IMR-90 (cell line): ENCODE data around the gene CLPTM1. TPM values are rescaled to one million over a fixed set of nuclear protein-coding genes. Genes with fewer than 3 reads are reported as not detected.

ENCODE experiments used
- ATAC-seq: fragments of 200-7000 bp; cut with Tn5 transposase; 2 replicates; pipeline ENCODE4 v1.9.1; 2020; ENCODE audit warnings: low read depth, mild to moderate bottlenecking, moderate library complexity
- BruUV-seq: library from RNA; stranded (reverse); fragments of 400-500 nt; replicated peaks from 2 replicates; lab custom pipeline; 2021; lab: Mats Ljungman, UMichigan
- CTCF ChIA-PET: fragments of 300-600 bp; formaldehyde crosslinking; extraction: SDS; loops from one replicate; lab custom pipeline; 2021; ENCODE audit warnings: antibody characterized with exemption; lab: Yijun Ruan, JAX
- POLR2A ChIA-PET: fragments of 300-600 bp; sonication (Branson Sonifier 250); formaldehyde crosslinking; loops from one replicate; lab custom pipeline; 2022; ENCODE audit warnings: antibody characterized with exemption; ENCODE audit not compliant: unreplicated experiment; lab: Charles Lee
- DNase-seq: peaks from one replicate; pipeline ENCODE4 v3.0.0; 2013
- H2AFZ ChIP-seq: replicated peaks from 2 replicates; pipeline ENCODE3; 2013; ENCODE audit warnings: low read length, mild to moderate bottlenecking; ENCODE audit not compliant: poor library complexity
- H2AK5ac ChIP-seq: 2 replicates; pipeline ENCODE4 v1.6.1; 2013; ENCODE audit warnings: low read depth, low read length, inconsistent platforms
- H2AK9ac ChIP-seq: replicated peaks from 2 replicates; pipeline ENCODE3; 2013; ENCODE audit warnings: mild to moderate bottlenecking, low read depth, low read length, moderate library complexity; ENCODE audit not compliant: poor library complexity
- H2BK120ac ChIP-seq: 2 replicates; pipeline ENCODE4 v1.6.1; 2013; ENCODE audit warnings: low read depth, low read length, inconsistent platforms
- H2BK15ac ChIP-seq: 3 replicates; pipeline ENCODE4 v1.6.1; 2013; ENCODE audit warnings: low read depth, low read length, inconsistent platforms
- H2BK20ac ChIP-seq: 2 replicates; pipeline ENCODE4 v1.6.1; 2013; ENCODE audit warnings: low read depth, mild to moderate bottlenecking, inconsistent platforms, low read length, moderate library complexity
- H2BK5ac ChIP-seq: 2 replicates; pipeline ENCODE4 v1.6.1; 2013; ENCODE audit warnings: mild to moderate bottlenecking, low read depth, low read length, inconsistent platforms; ENCODE audit not compliant: poor library complexity, severe bottlenecking
- H3K14ac ChIP-seq: replicated peaks from 2 replicates; pipeline ENCODE4 v1.6.1; 2013; ENCODE audit warnings: low read depth, low read length, inconsistent platforms
- H3K18ac ChIP-seq: 2 replicates; pipeline ENCODE4 v1.6.1; 2013; ENCODE audit warnings: low read depth, low read length, control low read depth
- H3K23ac ChIP-seq: 2 replicates; pipeline ENCODE4 v1.6.1; 2013; ENCODE audit warnings: low read depth, low read length, inconsistent platforms
- H3K27ac ChIP-seq: 2 replicates; pipeline ENCODE4 v1.5.1; 2013; ENCODE audit warnings: mild to moderate bottlenecking, control low read depth, low read length; ENCODE audit not compliant: insufficient read depth
- H3K27me3 ChIP-seq: 2 replicates; pipeline ENCODE4 v1.6.1; 2013; ENCODE audit warnings: low read length; ENCODE audit not compliant: control insufficient read depth, insufficient read depth
- H3K36me3 ChIP-seq: 2 replicates; pipeline ENCODE4 v1.6.1; 2013; ENCODE audit warnings: low read length, mixed read lengths; ENCODE audit not compliant: control insufficient read depth, insufficient read depth
- H3K4ac ChIP-seq: 2 replicates; pipeline ENCODE4 v1.6.1; 2013; ENCODE audit warnings: low read depth, low read length, inconsistent platforms
- H3K4me1 ChIP-seq: 2 replicates; pipeline ENCODE4 v1.6.1; 2013; ENCODE audit warnings: low read length, mixed read lengths; ENCODE audit not compliant: control insufficient read depth, insufficient read depth
- H3K4me2 ChIP-seq: 2 replicates; pipeline ENCODE4 v1.6.1; 2013; ENCODE audit warnings: low read depth, mild to moderate bottlenecking, control low read depth, low read length, moderate library complexity
- H3K4me3 ChIP-seq: 2 replicates; pipeline ENCODE4 v1.5.1; 2013; ENCODE audit warnings: low read depth, mild to moderate bottlenecking, control low read depth, low read length, moderate library complexity; ENCODE audit not compliant: insufficient read depth
- H3K56ac ChIP-seq: 2 replicates; pipeline ENCODE4 v1.6.1; 2013; ENCODE audit warnings: low read length, inconsistent platforms; ENCODE audit not compliant: insufficient read depth; ENCODE audit errors: extremely low read depth
- H3K79me1 ChIP-seq, 2 experiments: 2 replicates each; pipeline ENCODE4 v1.6.1; 2013; ENCODE audit warnings: low read length in 2 of 2, inconsistent platforms in 1 of 2, low read depth in 1 of 2
- H3K9ac ChIP-seq: 2 replicates; pipeline ENCODE4 v1.6.1; 2013; ENCODE audit warnings: low read depth, low read length, control low read depth
- H3K9me1 ChIP-seq: 2 replicates; pipeline ENCODE4 v1.6.1; 2013; ENCODE audit warnings: low read length, inconsistent platforms; ENCODE audit not compliant: insufficient read depth
- H3K9me3 ChIP-seq: 2 replicates; pipeline ENCODE4 v1.6.1; 2013; ENCODE audit warnings: low read length; ENCODE audit not compliant: control insufficient read depth, insufficient read depth
- H4K20me1 ChIP-seq: 2 replicates; pipeline ENCODE4 v1.6.1; 2013; ENCODE audit warnings: low read length, inconsistent platforms; ENCODE audit not compliant: insufficient read depth
- H4K5ac ChIP-seq: 2 replicates; pipeline ENCODE4 v1.6.1; 2013; ENCODE audit warnings: mild to moderate bottlenecking, low read depth, low read length, control low read depth
- H4K8ac ChIP-seq, 2 experiments: 2 replicates each; pipeline ENCODE4 v1.6.1; 2013; ENCODE audit warnings: low read depth in 2 of 2, low read length in 2 of 2, control low read depth in 1 of 2, inconsistent platforms in 1 of 2
- H4K91ac ChIP-seq: 2 replicates; pipeline ENCODE4 v1.6.1; 2013; ENCODE audit warnings: low read depth, low read length, inconsistent platforms; ENCODE audit not compliant: insufficient read depth
- BHLHE40 ChIP-seq: fragments of 150-350 bp; IDR thresholded peaks from 2 replicates; pipeline ENCODE4 v1.6.1; 2016; ENCODE audit warnings: mild to moderate bottlenecking, low read depth, low read length
- CEBPB ChIP-seq: IDR thresholded peaks from 2 replicates; pipeline ENCODE4 v1.6.1; 2012; ENCODE audit warnings: low read depth, low read length, improper control_type of control experiment
- CHD1 ChIP-seq: IDR thresholded peaks from 2 replicates; pipeline ENCODE4 v1.6.1; 2012; ENCODE audit warnings: low read depth, low read length, improper control_type of control experiment
- MAFK ChIP-seq: IDR thresholded peaks from 2 replicates; pipeline ENCODE4 v1.6.1; 2012; ENCODE audit warnings: low read depth, low read length, improper control_type of control experiment
- MAZ ChIP-seq: IDR thresholded peaks from 2 replicates; pipeline ENCODE4 v1.6.1; 2012; ENCODE audit warnings: low read depth, mild to moderate bottlenecking, low read length, improper control_type of control experiment, moderate library complexity, borderline replicate concordance
- NFE2L2 ChIP-seq: fragments of 150-350 bp; IDR thresholded peaks from 2 replicates; pipeline ENCODE4 v1.6.1; 2016; ENCODE audit warnings: low read depth, mild to moderate bottlenecking, low read length
- POLR2A ChIP-seq: IDR thresholded peaks from 2 replicates; pipeline ENCODE4 v1.6.1; 2012; ENCODE audit warnings: mild to moderate bottlenecking, low read depth, low read length
- RAD21 ChIP-seq: IDR thresholded peaks from 2 replicates; pipeline ENCODE4 v1.6.1; 2012; ENCODE audit warnings: low read length, improper control_type of control experiment
- RCOR1 ChIP-seq: IDR thresholded peaks from 2 replicates; pipeline ENCODE4 v1.6.1; 2012; ENCODE audit warnings: mild to moderate bottlenecking, low read length, improper control_type of control experiment; ENCODE audit not compliant: insufficient replicate concordance
- RFX5 ChIP-seq: IDR thresholded peaks from 2 replicates; pipeline ENCODE4 v1.8.0; 2012; ENCODE audit warnings: low read depth, mild to moderate bottlenecking, low read length, moderate library complexity
- SMC3 ChIP-seq: fragments of 150-350 bp; IDR thresholded peaks from 2 replicates; pipeline ENCODE4 v1.6.1; 2016; ENCODE audit warnings: low read depth, mild to moderate bottlenecking, antibody characterized with exemption, low read length, moderate library complexity
- WGBS, 2 experiments: methylation state at CpG; one replicate each; pipeline versions ENCODE4 v1.1.5 to v1.1.7; 2013; ENCODE audit warnings: missing lambda C conversion rate in 2 of 2; ENCODE audit not compliant: insufficient read length in 1 of 2; ENCODE audit errors: extremely low coverage in 2 of 2; 5-methylcytosine and 5-hydroxymethylcytosine counted together
- dilution Hi-C: fragments of 300-500 bp; cut with HindIII; formaldehyde crosslinking; loops from one replicate; pipeline ENCODE4 v1.14.3; 2018; ENCODE audit warnings: low sequenced_read_pairs; ENCODE audit not compliant: unreplicated experiment
- in situ Hi-C: fragments of 300-500 bp; cut with MboI; formaldehyde crosslinking; loops from 3 replicates; pipeline ENCODE4 v1.14.3; 2019; ENCODE audit warnings: low sequenced_read_pairs, inconsistent platforms, mixed read lengths
- intact Hi-C: fragments of 100-400 bp; cut with micrococcal nuclease; formaldehyde crosslinking; loops from 2 replicates; pipeline ENCODE4 v1.10.0; 2022
- polyA plus RNA-seq, 3 experiments: library from polyadenylated mRNA; depleted of rRNA; stranded (reverse); fragments of >200 nt; gene quantifications; 2 replicates each; pipeline ENCODE4 v1.2.3, GENCODE V29; 2012; ENCODE audit warnings: low replicate concordance in 1 of 3
- total RNA-seq: library from RNA; depleted of rRNA; stranded (reverse); fragments of >200 nt; gene quantifications from 2 replicates; pipeline ENCODE4 v1.2.3, GENCODE V29; 2012
- TF ChIP-seq, protein P1 (sequence below): fragments of 150-350 bp; IDR thresholded peaks from 2 replicates; pipeline ENCODE4 v1.6.1; 2017; ENCODE audit warnings: mild to moderate bottlenecking, antibody characterized with exemption, low read length, low read depth
- TF ChIP-seq, protein P2 (sequence below): conservative IDR thresholded peaks from 2 replicates; pipeline ENCODE4 v1.5.1; 2012; ENCODE audit warnings: mild to moderate bottlenecking, low read depth, low read length, improper control_type of control experiment
- TF ChIP-seq, protein P3 (sequence below): fragments of 150-350 bp; IDR thresholded peaks from 2 replicates; pipeline ENCODE4 v1.6.1; 2016; ENCODE audit warnings: low read depth, mild to moderate bottlenecking, low read length, moderate library complexity, borderline replicate concordance

Gene CLPTM1
- total and polyA plus RNA-seq, 2 of the 4 experiments (the other 2 are of a cell fraction): 23.8 to 88.8 TPM

DNA sequence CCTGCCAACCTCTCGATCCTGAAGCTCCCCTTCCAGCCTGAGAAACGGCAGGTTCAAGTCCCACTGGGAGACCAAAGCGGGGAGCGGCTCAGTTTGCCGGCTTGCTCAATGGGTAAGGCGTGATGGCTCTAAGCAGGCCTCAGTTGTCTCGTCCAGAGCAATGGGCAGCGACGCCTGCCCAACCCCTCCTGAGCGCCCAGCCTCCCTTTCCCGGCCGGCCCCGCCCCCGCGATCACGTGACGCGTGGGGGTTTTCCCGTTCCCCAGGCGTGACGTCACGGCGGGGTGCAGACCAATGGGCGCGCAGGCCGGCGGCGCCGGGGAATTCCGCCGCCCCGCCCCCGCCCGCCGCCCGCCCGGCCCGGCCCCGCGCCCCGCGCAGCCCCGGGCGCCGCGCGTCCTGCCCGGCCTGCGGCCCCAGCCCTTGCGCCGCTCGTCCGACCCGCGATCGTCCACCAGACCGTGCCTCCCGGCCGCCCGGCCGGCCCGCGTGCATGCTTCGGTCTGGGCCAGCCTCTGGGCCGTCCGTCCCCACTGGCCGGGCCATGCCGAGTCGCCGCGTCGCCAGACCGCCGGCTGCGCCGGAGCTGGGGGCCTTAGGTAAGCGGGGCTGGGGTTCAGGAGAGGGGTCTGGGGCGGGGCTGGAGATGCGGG is 46.0 kb downstream of the CLPTM1 start, which contains the start of gene RELB:
TSS of gene RELB (plus strand) at position 378 of the 653 bp plus-strand sequence. CDS start at position 494, 116 bp downstream.
- ChIA-PET POLR2A (no interaction called here), CTCF (interaction anchor here (2.5 kb wide), 1 partner anchor 16 kb away, joined by 8 read pairs; no protein-coding TSS in a partner anchor)
- H3K9me1 ChIP-seq: peaks cover 8% of the 10 kb centered on the region; the same call in 1 of the 2 replicates
- H3K14ac ChIP-seq: peak within 1 kb of the TSS; percentile 88
- dilution Hi-C loops: no loop called here
- H3K23ac ChIP-seq: peak within 1 kb of the TSS; percentile 66; the same call in 1 of the 2 replicates
- H2AFZ ChIP-seq: peak within 1 kb of the TSS; percentile 96
- H2BK20ac ChIP-seq: no peak within 1 kb of the TSS
- in situ Hi-C loops: no loop called here
- no TSS peak for BruUV-seq
- peaks cover 3% of the 10 kb centered on the region; the same call in 1 of the 2 replicates for H4K20me1 ChIP-seq
- H4K5ac ChIP-seq: peak within 1 kb of the TSS; percentile 91
- H3K27me3 ChIP-seq: no peaks in the 10 kb centered on the region
- H2BK15ac ChIP-seq: no peak within 1 kb of the TSS
- H2AK9ac ChIP-seq: peak within 1 kb of the TSS; percentile 90
- H3K4me1 ChIP-seq: peaks cover 6% of the 10 kb centered on the region
- H3K9me3 ChIP-seq: no peaks in the 10 kb centered on the region
- DNase-seq: peak; percentile 84
- no peak within 1 kb of the TSS for H3K56ac ChIP-seq
- H4K8ac ChIP-seq: peak within 1 kb of the TSS; percentile 44 to 92; a peak in 3 of 4 replicates
- peak; percentile 80 for ATAC-seq
- peak within 1 kb of the TSS; percentile 90 for H2BK5ac ChIP-seq
- H3K4me3 ChIP-seq: peak within 1 kb of the TSS; percentile 80
- H3K4me2 ChIP-seq: peak within 1 kb of the TSS; percentile 97
- peak within 1 kb of the TSS; percentile 47; the same call in 1 of the 2 replicates for H2BK120ac ChIP-seq
- peak within 1 kb of the TSS; percentile 92 for H4K91ac ChIP-seq
- peak within 1 kb of the TSS; percentile 83 for H3K18ac ChIP-seq
- peak within 1 kb of the TSS; percentile 57; the same call in 1 of the 2 replicates for H3K9ac ChIP-seq
- H2AK5ac ChIP-seq: peak within 1 kb of the TSS; percentile 60; the same call in 1 of the 2 replicates
- H3K79me1 ChIP-seq: peaks cover 14 to 20% of the 10 kb centered on the region in 2 experiments
- intact Hi-C loops: no loop called here
- H3K27ac ChIP-seq: peak within 1 kb of the TSS; percentile 68
- WGBS, 2 experiments: 12% methylated on average over 11 of the region's 79 CpGs; no CpG with 5 or more reads in 1 of the 2 experiments
- H3K4ac ChIP-seq: peak within 1 kb of the TSS; percentile 79
- peaks cover 5% of the 10 kb centered on the region; the same call in 1 of the 2 replicates for H3K36me3 ChIP-seq
- TF ChIP-seq, protein P1, sequence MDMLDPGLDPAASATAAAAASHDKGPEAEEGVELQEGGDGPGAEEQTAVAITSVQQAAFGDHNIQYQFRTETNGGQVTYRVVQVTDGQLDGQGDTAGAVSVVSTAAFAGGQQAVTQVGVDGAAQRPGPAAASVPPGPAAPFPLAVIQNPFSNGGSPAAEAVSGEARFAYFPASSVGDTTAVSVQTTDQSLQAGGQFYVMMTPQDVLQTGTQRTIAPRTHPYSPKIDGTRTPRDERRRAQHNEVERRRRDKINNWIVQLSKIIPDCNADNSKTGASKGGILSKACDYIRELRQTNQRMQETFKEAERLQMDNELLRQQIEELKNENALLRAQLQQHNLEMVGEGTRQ: peak; percentile 97
- no peak for TF ChIP-seq RFX5
- no peak for TF ChIP-seq NFE2L2
- no peak for TF ChIP-seq MAFK
- peak; percentile 91; the same call in 1 of the 2 replicates for TF ChIP-seq MAZ
- no peak for TF ChIP-seq CEBPB
- no peak for TF ChIP-seq SMC3
- TF ChIP-seq, protein P2, sequence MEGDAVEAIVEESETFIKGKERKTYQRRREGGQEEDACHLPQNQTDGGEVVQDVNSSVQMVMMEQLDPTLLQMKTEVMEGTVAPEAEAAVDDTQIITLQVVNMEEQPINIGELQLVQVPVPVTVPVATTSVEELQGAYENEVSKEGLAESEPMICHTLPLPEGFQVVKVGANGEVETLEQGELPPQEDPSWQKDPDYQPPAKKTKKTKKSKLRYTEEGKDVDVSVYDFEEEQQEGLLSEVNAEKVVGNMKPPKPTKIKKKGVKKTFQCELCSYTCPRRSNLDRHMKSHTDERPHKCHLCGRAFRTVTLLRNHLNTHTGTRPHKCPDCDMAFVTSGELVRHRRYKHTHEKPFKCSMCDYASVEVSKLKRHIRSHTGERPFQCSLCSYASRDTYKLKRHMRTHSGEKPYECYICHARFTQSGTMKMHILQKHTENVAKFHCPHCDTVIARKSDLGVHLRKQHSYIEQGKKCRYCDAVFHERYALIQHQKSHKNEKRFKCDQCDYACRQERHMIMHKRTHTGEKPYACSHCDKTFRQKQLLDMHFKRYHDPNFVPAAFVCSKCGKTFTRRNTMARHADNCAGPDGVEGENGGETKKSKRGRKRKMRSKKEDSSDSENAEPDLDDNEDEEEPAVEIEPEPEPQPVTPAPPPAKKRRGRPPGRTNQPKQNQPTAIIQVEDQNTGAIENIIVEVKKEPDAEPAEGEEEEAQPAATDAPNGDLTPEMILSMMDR: no peak
- TF ChIP-seq CHD1: peak; percentile 81; the same call in 1 of the 2 replicates
- no peak for TF ChIP-seq RAD21
- TF ChIP-seq POLR2A: peak; percentile 84
- peak; percentile 61 for TF ChIP-seq RCOR1
- TF ChIP-seq BHLHE40: peak; percentile 78
- TF ChIP-seq, protein P3, sequence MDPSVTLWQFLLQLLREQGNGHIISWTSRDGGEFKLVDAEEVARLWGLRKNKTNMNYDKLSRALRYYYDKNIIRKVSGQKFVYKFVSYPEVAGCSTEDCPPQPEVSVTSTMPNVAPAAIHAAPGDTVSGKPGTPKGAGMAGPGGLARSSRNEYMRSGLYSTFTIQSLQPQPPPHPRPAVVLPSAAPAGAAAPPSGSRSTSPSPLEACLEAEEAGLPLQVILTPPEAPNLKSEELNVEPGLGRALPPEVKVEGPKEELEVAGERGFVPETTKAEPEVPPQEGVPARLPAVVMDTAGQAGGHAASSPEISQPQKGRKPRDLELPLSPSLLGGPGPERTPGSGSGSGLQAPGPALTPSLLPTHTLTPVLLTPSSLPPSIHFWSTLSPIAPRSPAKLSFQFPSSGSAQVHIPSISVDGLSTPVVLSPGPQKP: no peak
